HEK293T (cell line): Measurements from ENCODE around the gene S100A3.
"Not testable (repeated sequence)": the region's sequence is repeated elsewhere in the genome, so short reads cannot be mapped to it uniquely, and the experiment has no call there.

Experiments used
- CTCF ChIA-PET: fragments of 350-600 bp; formaldehyde crosslinking; extraction: SDS; loops from one replicate; lab custom pipeline; 2021; ENCODE audit warnings: antibody characterized with exemption, inconsistent platforms; lab: Yijun Ruan, JAX
- POLR2A ChIA-PET: fragments of 350-600 bp; formaldehyde crosslinking; extraction: SDS; loops from one replicate; lab custom pipeline; 2020; ENCODE audit warnings: antibody characterized with exemption, inconsistent platforms; lab: Yijun Ruan, JAX
- DNase-seq: peaks from one replicate; pipeline ENCODE4 v3.0.0; 2012; ENCODE audit warnings: mixed read lengths; ENCODE audit errors: extremely low spot score
- ARNT ChIP-seq: fragments of 450-650 bp; IDR thresholded peaks from 2 replicates; pipeline ENCODE4 v1.6.1; 2017; ENCODE audit warnings: mild to moderate bottlenecking
- BHLHE40 ChIP-seq: fragments of 450-650 bp; IDR thresholded peaks from 2 replicates; pipeline ENCODE4 v1.6.1; 2016; ENCODE audit warnings: mild to moderate bottlenecking, moderate library complexity, borderline replicate concordance
- CTBP1 ChIP-seq: fragments of 450-650 bp; IDR thresholded peaks from 2 replicates; pipeline ENCODE4 v1.6.1; 2016; ENCODE audit warnings: borderline replicate concordance
- ELF4 ChIP-seq: fragments of 450-650 bp; IDR thresholded peaks from 2 replicates; pipeline ENCODE4 v1.6.1; 2017; ENCODE audit warnings: antibody characterized with exemption
- FOXA1 ChIP-seq: fragments of 450-650 bp; IDR thresholded peaks from 2 replicates; pipeline ENCODE4 v1.6.1; 2016; ENCODE audit warnings: mild to moderate bottlenecking
- FOXK2 ChIP-seq: fragments of 450-650 bp; IDR thresholded peaks from 2 replicates; pipeline ENCODE4 v1.6.1; 2016; ENCODE audit warnings: mild to moderate bottlenecking
- FOXM1 ChIP-seq: fragments of 450-650 bp; IDR thresholded peaks from 2 replicates; pipeline ENCODE4 v1.6.1; 2017; ENCODE audit warnings: mild to moderate bottlenecking, borderline replicate concordance
- HDGF ChIP-seq: fragments of 450-650 bp; IDR thresholded peaks from 2 replicates; pipeline ENCODE4 v1.6.1; 2017; ENCODE audit warnings: antibody characterized with exemption, borderline replicate concordance
- L3MBTL2 ChIP-seq: fragments of 450-650 bp; conservative IDR thresholded peaks from 2 replicates; pipeline ENCODE4 v1.6.1; 2016; ENCODE audit warnings: mild to moderate bottlenecking
- LEF1 ChIP-seq: fragments of 450-650 bp; IDR thresholded peaks from 2 replicates; pipeline ENCODE4 v1.6.1; 2017; ENCODE audit warnings: mild to moderate bottlenecking, borderline replicate concordance
- NFRKB ChIP-seq: fragments of 450-650 bp; IDR thresholded peaks from 2 replicates; pipeline ENCODE4 v1.6.1; 2016; ENCODE audit warnings: mild to moderate bottlenecking, moderate library complexity
- PKNOX1 ChIP-seq: fragments of 450-650 bp; IDR thresholded peaks from 2 replicates; pipeline ENCODE4 v1.6.1; 2016
- SP1 ChIP-seq: fragments of 450-650 bp; IDR thresholded peaks from 2 replicates; pipeline ENCODE4 v1.6.1; 2017
- SUZ12 ChIP-seq: fragments of 450-650 bp; IDR thresholded peaks from 2 replicates; pipeline ENCODE4 v1.6.1; 2016; ENCODE audit warnings: mild to moderate bottlenecking
- TARDBP ChIP-seq: fragments of 450-650 bp; IDR thresholded peaks from 2 replicates; pipeline ENCODE4 v1.6.1; 2016
- ZNF384 ChIP-seq: fragments of 450-650 bp; IDR thresholded peaks from 2 replicates; pipeline ENCODE4 v1.6.1; 2016

Gene S100A3, protein sequence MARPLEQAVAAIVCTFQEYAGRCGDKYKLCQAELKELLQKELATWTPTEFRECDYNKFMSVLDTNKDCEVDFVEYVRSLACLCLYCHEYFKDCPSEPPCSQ

DNA sequence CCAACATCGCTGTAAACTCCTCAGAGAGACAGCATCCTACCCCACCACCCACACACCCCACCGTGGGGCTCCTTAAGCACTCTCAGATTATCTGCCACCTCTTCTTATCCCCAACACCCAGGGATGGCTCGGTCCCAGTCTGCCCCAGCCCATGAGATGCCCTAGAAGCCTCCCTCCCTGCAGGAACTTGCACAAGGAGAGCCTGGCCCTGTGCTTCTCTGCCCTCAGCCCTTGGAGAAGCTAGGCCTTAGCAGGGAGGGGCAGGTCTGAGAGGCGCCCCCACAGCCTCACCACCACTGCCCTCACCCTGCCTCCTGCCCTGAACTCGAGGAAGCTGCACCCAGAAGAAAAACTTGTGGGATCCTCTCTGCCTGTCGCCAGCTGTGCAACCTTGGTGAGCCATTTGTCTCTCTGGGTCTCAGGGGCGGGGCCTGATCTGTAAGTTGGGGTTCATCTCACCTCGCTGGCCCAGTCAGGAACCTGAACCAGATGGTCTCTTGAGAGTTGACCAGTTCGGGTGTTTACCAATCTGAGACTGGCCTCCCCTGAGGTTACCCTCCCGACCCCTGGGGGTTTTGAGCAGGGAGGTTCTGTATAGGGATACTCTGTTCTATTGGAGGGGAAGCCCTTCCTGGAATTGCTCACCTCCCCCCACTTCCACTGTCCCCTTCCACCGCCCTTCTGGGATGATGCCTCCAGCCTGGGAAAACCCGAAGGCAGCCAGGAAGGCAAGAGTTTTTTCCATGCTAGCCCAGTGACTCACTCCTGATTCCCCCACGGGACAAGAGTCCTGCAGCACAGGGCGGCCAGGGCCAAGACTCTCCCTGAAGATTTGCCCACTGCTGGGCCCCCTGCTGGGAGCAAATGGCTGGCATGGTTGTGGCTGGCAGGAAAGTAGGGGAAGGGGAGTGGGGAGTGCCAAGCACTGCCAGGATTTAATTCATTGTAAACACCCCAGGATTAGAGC lies at the start of gene S100A3:
S100A3 (minus strand) TSS at position 537 of the 967 bp plus-strand sequence. CDS start 773 bp downstream, outside the sequence.
- TF ChIP-seq PKNOX1 (no peak), CTBP1 (no peak), FOXA1 (no peak), TARDBP (no peak), BHLHE40 (no peak), LEF1 (no peak)
- ChIA-PET CTCF (no interaction called here), POLR2A (interaction anchor here (1.8 to 1.9 kb wide), 2 partner anchors 17 to 85 kb away, joined by 5 read pairs; partner anchors contain the start of genes CHTOP and S100A2)
- no peak for DNase-seq

GRCh38 chr1:153598309-153599172 lies 49.5 kb upstream of the S100A3 start:
- CTCF ChIA-PET, result interaction anchor here (1.3 kb wide), 1 partner anchor 29 kb away, joined by 3 read pairs; the partner anchor contains the start of gene S100A13
- TF ChIP-seq NFRKB (no peak), SUZ12 (no peak), BHLHE40 (no peak), TARDBP (no peak), PKNOX1 (no peak), ZNF384 (no peak), LEF1 (no peak), FOXA1 (no peak), ARNT (no peak), FOXM1 (no peak), FOXK2 (no peak), ELF4 (no peak), CTBP1 (no peak), HDGF (no peak), L3MBTL2 (no peak)
- DNase-seq, result peak; percentile 6
- POLR2A ChIA-PET, result interaction anchor here (2.0 kb wide), 1 partner anchor 35 kb away, joined by 11 read pairs; the partner anchor contains the start of gene CHTOP

- no peak for DNase-seq
- POLR2A ChIA-PET, result no interaction called here
- CTCF ChIA-PET, result no interaction called here
- no peak for TF ChIP-seq FOXM1
- TF ChIP-seq TARDBP, result no peak
- no peak for TF ChIP-seq SP1
- no peak for TF ChIP-seq PKNOX1
- TF ChIP-seq FOXA1, result no peak
- TF ChIP-seq CTBP1, result no peak
- TF ChIP-seq ARNT, result no peak
- TF ChIP-seq FOXK2, result no peak
- TF ChIP-seq HDGF, result no peak
- TF ChIP-seq SUZ12, result no peak
- no peak for TF ChIP-seq LEF1
Observed at GRCh38 chr1:153597206-153597605, 48.1 kb upstream of the S100A3 start.

DNA sequence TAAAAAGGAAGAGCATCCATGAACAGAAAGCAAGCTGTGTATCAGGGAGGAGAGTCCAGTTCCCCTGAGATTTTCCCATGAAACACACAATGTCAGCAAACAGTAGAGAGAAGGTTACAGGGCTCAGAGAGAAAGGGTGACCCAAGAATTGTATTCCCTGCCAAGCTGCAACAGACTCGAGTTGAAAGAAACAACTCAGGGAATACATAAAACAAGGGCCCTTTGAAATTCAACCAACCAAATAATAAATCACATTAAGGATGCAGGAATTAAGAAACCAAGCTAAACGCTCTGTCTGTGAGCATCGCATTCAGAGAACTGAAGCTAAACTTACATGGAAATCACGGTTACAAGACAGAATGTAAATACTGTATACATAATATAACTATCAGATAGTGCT lies 43.7 kb upstream of the S100A3 start:
- POLR2A ChIA-PET, result interaction anchor here (1.3 kb wide), 1 partner anchor 35 kb away, joined by 5 read pairs; the partner anchor contains the start of gene S100A13
- DNase-seq, result peak; percentile 3
- TF ChIP-seq HDGF (no peak), FOXA1 (no peak), FOXK2 (no peak), ZNF384 (no peak), L3MBTL2 (no peak), ARNT (no peak), NFRKB (no peak)
- CTCF ChIA-PET, result interaction anchor here (0.6 to 1.4 kb wide), 3 partner anchors 20 to 98 kb away, joined by 4 to 5 read pairs (median 5); partner anchors contain the start of gene S100A13

DNA sequence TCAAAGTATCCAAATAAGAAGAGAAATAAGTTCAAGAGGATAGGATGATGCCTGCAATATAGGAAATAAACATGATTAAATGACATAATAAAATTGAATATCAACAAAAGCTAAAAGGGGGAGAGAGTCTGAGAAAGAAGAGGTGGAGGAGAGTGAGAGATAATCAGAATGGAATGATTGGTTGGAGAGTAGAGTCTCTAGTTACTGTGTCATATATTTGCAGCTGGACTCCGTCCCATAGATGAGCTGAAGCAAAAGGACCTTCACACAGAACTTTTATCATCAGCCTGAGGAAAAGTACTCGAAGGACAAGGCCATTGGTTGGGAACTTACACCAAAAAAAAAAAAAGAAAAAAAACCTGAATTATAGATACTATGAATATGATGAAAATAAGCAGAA lies 39.4 kb upstream of the S100A3 start:
- ChIA-PET POLR2A (interaction anchor here (0.7 kb wide), 1 partner anchor 46 kb away, joined by 3 read pairs; the partner anchor contains the start of gene CHTOP), CTCF (interaction anchor here (0.7 kb wide), 1 partner anchor 28 kb away, joined by 3 read pairs; the partner anchor contains the start of gene S100A14)
- no peak for TF ChIP-seq CTBP1
- TF ChIP-seq FOXM1, result no peak
- no peak for TF ChIP-seq ZNF384
- TF ChIP-seq SP1, result no peak
- no peak for TF ChIP-seq FOXA1
- no peak for TF ChIP-seq BHLHE40
- TF ChIP-seq LEF1, result no peak
- no peak for TF ChIP-seq PKNOX1
- no peak for TF ChIP-seq FOXK2
- TF ChIP-seq SUZ12, result no peak
- TF ChIP-seq NFRKB, result no peak
- no peak for TF ChIP-seq L3MBTL2
- no peak for TF ChIP-seq HDGF
- TF ChIP-seq ELF4, result no peak
- TF ChIP-seq TARDBP, result no peak
- TF ChIP-seq ARNT, result no peak
- DNase-seq, result peak; percentile 3

DNA sequence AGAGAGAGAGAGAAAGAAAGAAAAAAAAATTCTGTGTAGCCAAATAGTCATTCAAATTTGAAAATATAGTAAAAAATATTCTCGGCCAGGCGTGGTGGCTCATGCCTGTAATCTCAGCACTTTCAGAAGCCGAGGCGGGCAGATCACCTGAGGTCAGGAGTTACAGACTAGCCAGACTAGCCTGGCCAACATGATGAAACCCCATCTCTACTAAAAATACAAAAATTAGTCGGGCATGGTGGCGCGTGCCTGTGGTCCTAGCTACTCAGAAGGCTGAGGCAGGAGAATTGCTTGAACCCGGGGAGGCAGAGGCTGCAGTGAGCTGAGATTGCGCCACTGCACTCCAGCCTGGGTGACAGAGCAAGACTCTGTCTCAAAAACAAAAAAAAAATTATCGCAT lies 39.0 kb upstream of the S100A3 start:
- POLR2A ChIA-PET, DNase-seq: not testable (repeated sequence)
- CTCF ChIA-PET, result interaction anchor here (0.7 kb wide), 1 partner anchor 28 kb away, joined by 3 read pairs; the partner anchor contains the start of gene S100A14
